ENCODE measurements around the gene PROSER2.

GRCh38 chr10:11895598-11895997 is 72.4 kb downstream of the PROSER2 start:
- TF ChIP-seq POLR2A (IDR thresholded peaks at IDR 0.05): no peak
- TF ChIP-seq CTCF (IDR thresholded peaks at IDR 0.05): no peak

Data from Peyer's patch (tissue), 4 donors.